Heart right ventricle (tissue), 16 donors: ENCODE results near the gene SACM1L. TPM values are rescaled to one million over a fixed set of nuclear protein-coding genes. Genes with fewer than 3 reads are reported as not detected.

ENCODE experiments used
- ATAC-seq, 8 donors: fragments of 200-7000 bp; cut with Tn5 transposase; one replicate each; pipeline ENCODE4 v1.9.1; 2020; ENCODE audit warnings: mild to moderate bottlenecking in 8 of 8, moderate library complexity in 8 of 8, moderate number of reproducible peaks in 1 of 8
- DNase-seq, 2 donors: peaks; one replicate each; pipeline ENCODE4 v3.0.0-alpha.2; 2020
- H3K27ac ChIP-seq, 10 donors: fragments of 200-600 bp; sonication (generic) in 2 of 10; one replicate each; pipeline versions ENCODE4 v1.5.0 to v1.8.0; 2020 to 2022; ENCODE audit warnings: mild to moderate bottlenecking in 3 of 10
- H3K27me3 ChIP-seq, 7 donors: fragments of 200-600 bp; one replicate each; pipeline ENCODE4 v1.8.0; 2021 to 2022; ENCODE audit warnings: mild to moderate bottlenecking in 2 of 7
- H3K36me3 ChIP-seq, 9 donors: fragments of 200-600 bp; sonication (generic) in 1 of 9; one replicate each; pipeline versions ENCODE4 v1.5.0 to v1.8.0; 2020 to 2022; ENCODE audit warnings: mild to moderate bottlenecking in 2 of 9
- H3K4me1 ChIP-seq, 9 donors: fragments of 200-600 bp; sonication (generic) in 1 of 9; one replicate each; pipeline versions ENCODE4 v1.5.0 to v1.8.0; 2020 to 2022; ENCODE audit warnings: mild to moderate bottlenecking in 4 of 9
- H3K4me3 ChIP-seq, 10 donors: fragments of 200-600 bp; sonication (generic) in 2 of 10; one replicate each; pipeline versions ENCODE4 v1.5.0 to v1.8.0; 2020 to 2022; ENCODE audit warnings: mild to moderate bottlenecking in 7 of 10, moderate library complexity in 2 of 10
- H3K9me3 ChIP-seq, 11 donors: fragments of 200-600 bp in 10 of 11; sonication (generic) in 2 of 11; one replicate each; pipeline versions ENCODE4 v1.5.0 to v1.8.0; 2013 to 2022; ENCODE audit warnings: mild to moderate bottlenecking in 2 of 11, control low read depth in 1 of 11, moderate library complexity in 1 of 11
- CTCF ChIP-seq, 9 donors: fragments of 200-600 bp; sonication (generic) in 2 of 9; IDR thresholded peaks; one replicate each; pipeline versions ENCODE4 v1.5.0 to v1.8.0; 2021 to 2022; ENCODE audit warnings: antibody characterized with exemption in 9 of 9, mild to moderate bottlenecking in 5 of 9, moderate library complexity in 1 of 9
- WGBS, 2 donors: extraction: QIAGEN DNeasy Blood & Tissue Kit; methylation state at CpG; one replicate each; pipeline ENCODE4 v1.1.7; 2013; ENCODE audit warnings: inconsistent platforms in 1 of 2; 5-methylcytosine and 5-hydroxymethylcytosine counted together
- intact Hi-C, 10 donors: fragments of 100-400 bp; cut with DNase I; formaldehyde crosslinking; loops; one replicate each; pipeline versions ENCODE4 v1.11.1 to v1.14.2; 2022
- polyA plus RNA-seq, 2 donors: library from polyadenylated mRNA; stranded (reverse); fragments of 200-250 nt; gene quantifications; one replicate each; pipeline ENCODE4 v1.2.3, GENCODE V29; 2013
- total RNA-seq, 10 donors: library from RNA; stranded (reverse); fragmentation: NEBNext Ultra II Directional in 3 of 10; extraction: Animal tissue kit (Norgen Biotek cat#: 25700) in 3 of 10; gene quantifications; one replicate each; pipeline versions ENCODE4 v1.2.1 to v1.2.4, GENCODE V29; 2021 to 2023
- donor health status: Arrhythmogenic right ventricular cardiomyopathy.
- donor health status: ischemic (EF 13 %, LVEDD 7.1; RV severe dilation, severe dysfunction).
- donor health status: healthy with polysubstance abuse.
- donor health status: DM: no; HTN: yes; CAD: no.
- donor health status: DM: no; HTN: no; CAD: no.
- donor health status: ischemic (EF 25% LVEDD 6.9; RV normal size, moderate dysfunction).
- donor health status: ischemic (EF 25% LVEDD 5.7; RV mildly dilated, moderate dysfunction).
- donor health status: healthy.
- donor health status: DM: yes; HTN: yes; CAD: no.
- donor health status: Ischemic cardiomyopathy.
- donor health status: ischemic (EF 35%, LVEDD 5.7; RV mildly dilated, moderate dysfunction).
- donor health status: nonischemic (EF 11% LVEDD 7.7; RV severe dilation, severe dysfunction).
- donor health status: DM: yes; HTN: yes; CAD: no.
- donor health status: PGD.
- donor health status: ischemic (EF 29% LVEDD 5.4; RV normal size, mild dysfunction).
- donor health status: nonischemic (EF 23%, LVEDD 6.1; RV moderate dilation, normal function).

SACM1L gene
- total and polyA plus RNA-seq, 12 donors, result 15.4 to 28.7 (median 23.6) TPM

DNA sequence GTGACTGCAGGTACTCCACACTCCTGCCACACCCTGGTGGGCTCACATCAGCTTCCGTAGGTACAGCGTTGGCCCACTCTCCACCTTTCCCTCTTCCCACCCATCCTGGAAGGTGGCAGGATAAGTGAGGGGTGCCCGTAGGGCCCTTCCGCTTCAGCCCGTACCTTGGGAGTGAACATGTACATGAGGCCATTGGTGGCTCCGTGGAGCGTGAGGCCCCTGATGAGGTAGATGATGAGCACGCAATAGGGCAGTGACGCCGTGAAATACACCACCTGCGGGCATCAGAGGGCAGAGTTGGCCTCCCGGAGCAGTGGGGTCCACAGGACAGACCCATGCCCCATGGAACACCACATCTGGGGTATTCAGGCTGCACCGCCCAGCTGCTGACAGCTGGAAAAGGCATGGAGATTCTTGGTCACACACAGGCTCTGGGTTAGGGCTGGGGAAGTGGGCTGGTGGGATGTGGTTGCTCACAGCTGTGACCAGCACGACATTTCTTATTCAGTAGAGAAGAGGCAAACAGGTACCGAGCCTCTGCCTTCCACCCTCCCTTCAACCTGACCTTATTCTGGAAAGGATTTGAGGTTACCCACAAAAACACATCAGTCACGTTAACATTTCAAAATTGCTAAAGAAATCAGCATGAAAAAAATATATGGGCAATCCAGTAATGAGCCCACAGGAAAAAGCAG lies 83.3 kb downstream of the SACM1L start:
- intact Hi-C loops, result no loop called here
- DNase-seq (no peak), ATAC-seq (no peak)
- peaks cover 0 to 5% (median 0%) of the 10 kb centered on the region in 11 donors for H3K9me3 ChIP-seq
- WGBS, 2 donors, result 89 to 92% methylated on average over 16 of the region's 16 CpGs
- peaks cover 0 to 18% (median 0%) of the 10 kb centered on the region in 7 donors for H3K27me3 ChIP-seq
- H3K36me3 ChIP-seq, result no peaks in the 10 kb centered on the region
- H3K4me1 ChIP-seq, result peaks cover 0 to 7% (median 0%) of the 10 kb centered on the region in 9 donors
- no peak overlapping the region for H3K27ac ChIP-seq
- no peak overlapping the region for H3K4me3 ChIP-seq
- no peak for TF ChIP-seq CTCF (IDR thresholded peaks at IDR 0.05)

DNA sequence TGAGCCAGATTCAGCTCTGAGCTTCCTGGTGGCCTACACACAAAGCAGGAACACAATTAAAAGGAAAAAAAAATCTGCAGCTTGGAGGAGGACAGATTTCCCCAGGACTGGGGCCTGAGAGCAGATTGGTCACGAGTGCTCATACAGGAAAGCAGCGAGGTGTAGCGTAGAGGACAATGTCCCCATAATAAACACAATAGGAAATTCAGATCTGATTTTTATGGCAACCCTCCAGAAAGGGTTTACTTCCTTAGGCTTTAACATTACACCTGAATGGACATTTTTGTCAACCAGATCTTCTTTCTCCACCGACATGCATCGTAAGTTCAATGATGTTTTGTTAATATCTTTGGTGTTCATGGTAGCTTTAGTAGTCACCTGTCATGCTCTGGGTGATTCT lies 83.9 kb downstream of the SACM1L start:
- Histone ChIP-seq H3K4me1 (peaks cover 0 to 7% (median 0%) of the 10 kb centered on the region in 9 donors), H3K9me3 (no peaks in the 10 kb centered on the region), H3K27ac (no peak overlapping the region), H3K4me3 (no peak overlapping the region), H3K27me3 (peaks cover 0 to 16% (median 0%) of the 10 kb centered on the region in 7 donors), H3K36me3 (no peaks in the 10 kb centered on the region)
- 72 to 78% methylated on average over 5 of the region's 5 CpGs for WGBS, 2 donors
- intact Hi-C loops, result no loop called here
- no peak for TF ChIP-seq CTCF (IDR thresholded peaks at IDR 0.05)
- ATAC-seq, result no peak
- no peak for DNase-seq

GRCh38 chr3:45773714-45774449 lies 84.7 kb downstream of the SACM1L start:
- no peak for TF ChIP-seq CTCF (IDR thresholded peaks at IDR 0.05)
- DNase-seq (no peak), ATAC-seq (no peak)
- Histone ChIP-seq H3K4me3 (no peak overlapping the region), H3K9me3 (no peaks in the 10 kb centered on the region), H3K27ac (no peak overlapping the region), H3K4me1 (peaks cover 0 to 7% (median 0%) of the 10 kb centered on the region in 9 donors), H3K27me3 (peaks cover 0 to 8% (median 0%) of the 10 kb centered on the region in 7 donors), H3K36me3 (no peaks in the 10 kb centered on the region)
- intact Hi-C loops, result no loop called here
- WGBS, 2 donors, result 53 to 56% methylated on average over 7 of the region's 7 CpGs

- no peak for DNase-seq
- H3K27ac ChIP-seq, result no peak overlapping the region
- peaks cover 0 to 7% (median 0%) of the 10 kb centered on the region in 9 donors for H3K4me1 ChIP-seq
- no peak for ATAC-seq
- 80 to 81% methylated on average over 8 of the region's 8 CpGs for WGBS, 2 donors
- H3K9me3 ChIP-seq, result no peaks in the 10 kb centered on the region
- no peak for TF ChIP-seq CTCF (IDR thresholded peaks at IDR 0.05)
- intact Hi-C loops, result no loop called here
- peaks cover 0 to 5% (median 0%) of the 10 kb centered on the region in 7 donors for H3K27me3 ChIP-seq
- H3K4me3 ChIP-seq, result no peak overlapping the region
- no peaks in the 10 kb centered on the region for H3K36me3 ChIP-seq
These were observed 85.7 kb downstream of the SACM1L start for GRCh38 chr3:45774581-45775521.
